Activated CD8-positive, alpha-beta T cell treated with anti-CD3 and anti-CD28 coated beads for 36 hours (primary cell): Measurements from ENCODE around the gene CCDC92B. TPM values are rescaled to one million over a fixed set of nuclear protein-coding genes. Genes with fewer than 3 reads are reported as not detected.

Experiments
- ATAC-seq: fragments of 200-7000 bp; cut with Tn5 transposase; one replicate; pipeline ENCODE4 v1.10.0; 2021; ENCODE audit warnings: mild to moderate bottlenecking, moderate library complexity
- CTCF ChIA-PET: fragments of 350-600 bp; sonication (Branson Sonifier 250); formaldehyde crosslinking; loops from one replicate; lab custom pipeline; 2021; ENCODE audit warnings: antibody characterized with exemption; lab: Charles Lee
- POLR2A ChIA-PET: fragments of 350-600 bp; sonication (Branson Sonifier 250); formaldehyde crosslinking; loops from one replicate; lab custom pipeline; 2021; ENCODE audit warnings: antibody characterized with exemption; lab: Charles Lee
- DNase-seq: peaks from one replicate; pipeline ENCODE4 v3.0.0-alpha.2; 2020
- H3K27ac Mint-ChIP-seq: one replicate; pipeline ENCODE4 v1.8.0; 2021; ENCODE audit warnings: mild to moderate bottlenecking, mixed read lengths
- H3K27me3 Mint-ChIP-seq: one replicate; pipeline ENCODE4 v1.8.0; 2021; ENCODE audit warnings: mixed read lengths
- H3K36me3 Mint-ChIP-seq: one replicate; pipeline ENCODE4 v1.8.0; 2021; ENCODE audit warnings: low read depth, mixed read lengths
- H3K4me1 Mint-ChIP-seq: one replicate; pipeline ENCODE4 v1.8.0; 2021; ENCODE audit warnings: low read depth, mixed read lengths
- H3K4me3 Mint-ChIP-seq: one replicate; pipeline ENCODE4 v1.8.0; 2021; ENCODE audit warnings: mild to moderate bottlenecking, moderate library complexity, mixed read lengths
- H3K9me3 Mint-ChIP-seq: one replicate; pipeline ENCODE4 v1.8.0; 2021; ENCODE audit warnings: mixed read lengths
- intact Hi-C: fragments of 100-400 bp; cut with micrococcal nuclease; formaldehyde crosslinking; loops from one replicate; pipeline ENCODE4 v1.10.0; 2022
- total RNA-seq, 2 experiments: library from RNA; stranded (reverse); gene quantifications; one replicate each; pipeline ENCODE4 v1.2.3, GENCODE V29; 2021
- TF ChIP-seq, protein P1 (sequence below): fragments of 200-600 bp; IDR thresholded peaks from one replicate; pipeline ENCODE4 v1.8.0; 2022; ENCODE audit warnings: antibody characterized with exemption, mild to moderate bottlenecking

CCDC92B gene
- total RNA-seq, 2 experiments from 2014 or later, result 0.09 TPM; not detected in 1

DNA sequence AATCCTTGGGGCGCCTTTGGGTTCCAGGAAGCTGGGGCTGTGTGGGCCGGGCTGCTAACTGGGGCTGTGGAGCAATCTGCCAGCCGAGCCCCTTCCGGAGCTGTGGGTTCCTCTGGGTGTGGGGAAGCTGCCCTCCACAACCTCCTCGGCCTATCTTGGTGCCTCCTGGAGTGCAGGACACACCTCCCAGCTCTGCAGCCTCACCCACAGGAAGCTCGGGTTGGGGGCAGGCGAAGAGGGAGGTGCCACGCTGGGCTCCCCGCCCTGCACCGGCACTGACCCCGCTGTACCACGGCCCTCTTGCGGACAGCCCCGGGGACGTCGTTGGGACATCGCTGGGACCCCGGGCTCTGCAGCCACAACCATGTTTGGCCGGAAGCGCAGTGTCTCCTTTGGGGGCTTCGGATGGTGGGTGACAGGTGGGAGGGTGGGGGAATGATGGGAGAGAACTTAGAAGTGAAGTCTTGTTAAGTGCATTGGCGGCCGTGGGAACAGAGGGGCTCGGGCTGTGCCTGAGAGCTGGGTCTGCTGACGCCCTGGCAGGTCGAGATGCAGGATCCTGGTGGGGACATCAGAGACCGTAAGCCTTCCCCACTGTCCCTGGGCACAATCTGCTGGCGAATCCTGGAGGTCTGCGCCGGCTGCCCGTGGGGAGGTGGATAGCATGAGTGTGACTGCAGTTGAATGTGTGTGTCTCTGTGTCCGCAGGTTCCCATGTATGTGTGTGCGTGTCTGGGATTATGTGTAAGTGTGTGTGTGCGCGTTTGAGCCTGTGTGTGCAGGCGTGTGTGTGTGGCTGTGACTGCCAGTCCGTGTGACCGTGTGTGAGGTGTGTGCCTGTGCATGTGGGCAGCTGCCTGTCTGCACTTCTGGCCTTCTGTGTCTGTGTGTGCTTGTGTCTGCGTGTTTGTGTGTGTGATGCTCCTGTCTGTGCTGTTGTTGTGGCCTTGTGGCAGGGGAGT, 47.0 kb upstream of the CCDC92B start, which contains the start of gene RAP1GAP2:
Gene RAP1GAP2 (plus strand): TSS at position 275 of the 962 bp plus-strand sequence. CDS start 90 bp downstream, at position 365.
- DNase-seq (peak; percentile 69), ATAC-seq (peak; percentile 81)
- Mint-ChIP-seq H3K9me3 (no peaks in the 10 kb centered on the region), H3K27me3 (peaks cover 48% of the 10 kb centered on the region), H3K4me1 (peaks cover 63% of the 10 kb centered on the region), H3K4me3 (peak within 1 kb of the TSS; percentile 5), H3K36me3 (no peaks in the 10 kb centered on the region), H3K27ac (no peak within 1 kb of the TSS)
- intact Hi-C loops, result no loop called here
- TF ChIP-seq, protein P1, sequence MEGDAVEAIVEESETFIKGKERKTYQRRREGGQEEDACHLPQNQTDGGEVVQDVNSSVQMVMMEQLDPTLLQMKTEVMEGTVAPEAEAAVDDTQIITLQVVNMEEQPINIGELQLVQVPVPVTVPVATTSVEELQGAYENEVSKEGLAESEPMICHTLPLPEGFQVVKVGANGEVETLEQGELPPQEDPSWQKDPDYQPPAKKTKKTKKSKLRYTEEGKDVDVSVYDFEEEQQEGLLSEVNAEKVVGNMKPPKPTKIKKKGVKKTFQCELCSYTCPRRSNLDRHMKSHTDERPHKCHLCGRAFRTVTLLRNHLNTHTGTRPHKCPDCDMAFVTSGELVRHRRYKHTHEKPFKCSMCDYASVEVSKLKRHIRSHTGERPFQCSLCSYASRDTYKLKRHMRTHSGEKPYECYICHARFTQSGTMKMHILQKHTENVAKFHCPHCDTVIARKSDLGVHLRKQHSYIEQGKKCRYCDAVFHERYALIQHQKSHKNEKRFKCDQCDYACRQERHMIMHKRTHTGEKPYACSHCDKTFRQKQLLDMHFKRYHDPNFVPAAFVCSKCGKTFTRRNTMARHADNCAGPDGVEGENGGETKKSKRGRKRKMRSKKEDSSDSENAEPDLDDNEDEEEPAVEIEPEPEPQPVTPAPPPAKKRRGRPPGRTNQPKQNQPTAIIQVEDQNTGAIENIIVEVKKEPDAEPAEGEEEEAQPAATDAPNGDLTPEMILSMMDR, result no peak
- POLR2A ChIA-PET, result interaction anchor here (0.5 to 1.6 kb wide), 3 partner anchors 15 to 960 kb away, joined by 3 to 7 read pairs (median 5); no protein-coding TSS in a partner anchor
- CTCF ChIA-PET, result interaction anchor here (0.9 to 3.3 kb wide), 5 partner anchors 10 to 52 kb away, joined by 3 to 14 read pairs (median 3); no protein-coding TSS in a partner anchor

DNA sequence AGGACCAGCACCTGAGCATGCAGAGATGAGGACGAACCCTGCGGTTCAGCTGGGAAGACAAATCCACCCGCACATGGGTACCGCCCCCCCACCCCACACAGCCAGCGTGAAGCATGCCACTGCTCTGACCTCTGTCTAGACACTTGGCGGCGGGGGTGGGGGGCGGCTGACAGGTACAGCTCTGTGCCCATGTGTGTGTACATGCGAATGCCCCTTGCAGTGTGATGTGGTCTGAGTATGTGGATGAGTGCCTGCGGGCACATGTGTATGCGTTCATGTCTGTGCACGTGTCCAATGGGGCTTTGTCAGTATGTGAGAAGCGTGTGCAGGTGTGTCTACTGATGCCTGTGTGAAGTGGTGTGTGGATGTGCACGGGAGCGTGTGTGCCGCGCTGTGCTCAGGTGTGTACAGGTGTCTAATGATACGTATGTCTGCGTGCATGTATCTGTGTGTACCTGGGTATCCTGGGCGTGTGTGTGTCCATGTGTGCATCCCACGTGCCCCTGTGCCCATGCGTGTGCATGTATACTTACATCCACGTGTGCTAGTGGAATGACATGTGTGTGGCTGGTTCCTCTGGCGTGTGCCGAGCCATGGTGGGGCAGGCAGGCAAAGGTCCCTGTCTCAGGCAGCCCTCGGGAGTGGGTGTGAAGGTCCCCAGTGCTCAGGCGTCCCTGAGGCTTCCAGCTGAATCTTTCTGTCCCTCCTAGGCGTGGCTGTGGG, 46.1 kb upstream of the CCDC92B start:
- H3K27ac Mint-ChIP-seq, result no peak overlapping the region
- peak overlapping the region; percentile 5 for H3K4me3 Mint-ChIP-seq
- H3K4me1 Mint-ChIP-seq, result peaks cover 67% of the 10 kb centered on the region

DNA sequence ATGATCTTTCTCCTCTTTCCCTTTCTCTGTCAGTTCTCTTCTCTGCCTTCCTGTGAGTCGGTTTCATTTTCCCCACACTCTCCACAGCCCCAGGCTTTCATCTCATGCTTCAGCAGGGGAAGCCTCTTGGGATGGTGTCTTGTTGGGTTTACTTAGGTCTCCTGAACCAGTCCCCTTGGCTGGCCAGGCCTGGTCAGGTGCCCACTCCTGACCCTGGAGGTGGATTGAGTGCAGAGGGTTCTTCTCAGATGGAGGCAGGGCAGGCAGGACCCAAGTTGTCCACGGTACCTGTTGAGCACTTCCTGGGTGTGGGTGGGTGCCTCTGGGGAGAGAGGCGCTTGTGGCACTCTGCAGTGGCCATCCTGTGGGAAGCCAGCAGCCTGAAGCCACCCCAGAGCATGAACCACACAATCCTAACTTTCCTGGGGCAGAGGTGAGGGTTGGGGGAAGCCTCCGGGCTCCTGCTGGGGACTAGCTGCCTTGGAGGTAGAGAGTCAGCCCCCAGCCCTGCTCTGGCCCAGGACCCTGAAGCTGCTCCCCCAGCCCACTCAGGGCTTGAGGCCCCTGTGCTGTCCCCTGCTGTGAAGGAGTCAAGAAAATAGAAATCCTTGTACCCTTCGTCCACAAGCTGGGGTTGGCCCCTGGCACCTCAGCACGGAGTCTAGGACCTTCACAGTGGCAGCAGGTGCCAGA, 44.8 kb upstream of the CCDC92B start:
- TF ChIP-seq, protein P1, result no peak
- no peaks in the 10 kb centered on the region for H3K9me3 Mint-ChIP-seq
- no peak overlapping the region for H3K4me3 Mint-ChIP-seq
- peaks cover 67% of the 10 kb centered on the region for H3K4me1 Mint-ChIP-seq
- H3K27ac Mint-ChIP-seq, result no peak overlapping the region
- ChIA-PET POLR2A (interaction anchor here (1.3 to 1.6 kb wide), 2 partner anchors 9 to 17 kb away, joined by 4 read pairs; no protein-coding TSS in a partner anchor), CTCF (interaction anchor here (3.3 kb wide), 1 partner anchor 8 kb away, joined by 14 read pairs; no protein-coding TSS in a partner anchor)
- intact Hi-C loops, result no loop called here
- ATAC-seq (no peak), DNase-seq (no peak)
- H3K27me3 Mint-ChIP-seq, result peaks cover 56% of the 10 kb centered on the region
- no peaks in the 10 kb centered on the region for H3K36me3 Mint-ChIP-seq

More for the DNA sequence above, 46.1 kb upstream of the CCDC92B start:
- Mint-ChIP-seq H3K36me3 (no peaks in the 10 kb centered on the region), H3K27me3 (peaks cover 53% of the 10 kb centered on the region), H3K9me3 (no peaks in the 10 kb centered on the region)
- ATAC-seq, result no peak
- ChIA-PET CTCF (interaction anchor here (0.9 to 3.3 kb wide), 3 partner anchors 9 to 19 kb away, joined by 3 to 14 read pairs (median 4); no protein-coding TSS in a partner anchor), POLR2A (interaction anchor here (1.5 to 1.6 kb wide), 3 partner anchors 8 to 19 kb away, joined by 4 to 7 read pairs (median 5); no protein-coding TSS in a partner anchor)
- TF ChIP-seq, protein P1, result no peak
- DNase-seq, result no peak
- intact Hi-C loops, result no loop called here

DNA sequence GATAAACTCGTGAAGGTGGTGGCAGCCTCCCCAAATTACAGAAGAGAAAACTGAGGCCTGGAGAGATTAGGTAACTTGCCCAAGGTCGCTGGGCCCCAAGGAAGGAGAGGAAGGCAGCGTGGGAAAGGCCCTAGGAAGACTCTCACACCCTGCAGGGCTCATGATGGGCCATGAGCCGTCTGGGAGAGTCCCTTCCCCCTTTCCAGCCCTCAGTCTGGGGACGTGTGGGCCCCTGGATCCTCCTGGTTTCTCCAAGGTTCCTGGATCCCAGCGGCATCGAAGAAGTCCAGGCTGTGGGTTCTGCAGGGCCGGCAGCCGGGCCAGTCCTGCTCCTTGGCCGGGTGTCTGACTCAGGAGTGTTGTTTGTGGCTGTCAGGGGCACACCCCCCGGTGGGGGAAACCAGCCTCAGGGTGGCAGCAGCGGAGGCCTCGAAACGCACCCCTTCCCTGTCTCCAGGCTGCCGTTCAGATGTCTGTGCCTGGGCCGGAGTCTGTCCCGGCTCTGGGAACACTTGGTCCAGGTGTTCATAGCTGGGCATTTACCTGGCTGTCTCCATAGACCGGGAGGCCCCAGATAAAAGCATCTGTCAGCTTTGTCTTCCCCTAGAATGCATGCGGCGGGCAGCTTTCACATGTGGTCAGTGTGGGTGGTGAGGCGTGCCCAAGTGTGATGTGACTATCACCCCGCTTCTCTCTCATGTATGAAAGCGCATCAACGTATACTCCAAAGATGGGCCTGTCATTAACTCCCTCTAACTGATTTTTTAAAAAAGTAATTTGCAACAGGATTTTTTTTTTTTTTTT, 43.1 kb upstream of the CCDC92B start:
- ChIA-PET POLR2A (interaction anchor here (1.2 to 2.8 kb wide), 4 partner anchors 11 to 57 kb away, joined by 3 to 12 read pairs (median 4); no protein-coding TSS in a partner anchor), CTCF (interaction anchor here (1.2 to 2.4 kb wide), 2 partner anchors 22 to 33 kb away, joined by 5 to 7 read pairs; no protein-coding TSS in a partner anchor)
- TF ChIP-seq, protein P1, result no peak
- Mint-ChIP-seq H3K4me3 (no peak overlapping the region), H3K27ac (no peak overlapping the region), H3K9me3 (no peaks in the 10 kb centered on the region), H3K27me3 (peaks cover 50% of the 10 kb centered on the region), H3K36me3 (no peaks in the 10 kb centered on the region), H3K4me1 (peaks cover 57% of the 10 kb centered on the region)
- DNase-seq (peak; percentile 89), ATAC-seq (peak; percentile 53)
- intact Hi-C loops, result no loop called here
